GM18517 (cell line): ENCODE data around the gene KRTAP22-1.

Source experiments
- ATAC-seq: cut with Tn5 transposase; IDR thresholded peaks from one replicate; pipeline ENCODE4 v1.9.1; 2021; ENCODE audit warnings: mild to moderate bottlenecking, moderate library complexity; ENCODE audit not compliant: unreplicated experiment

KRTAP22-1 gene

GRCh38 chr21:30623362-30623761 lies 22.5 kb downstream of the KRTAP22-1 start:
- ATAC-seq: no peak

- ATAC-seq: no peak
Measured at GRCh38 chr21:30625449-30626165, 24.7 kb downstream of the KRTAP22-1 start.

GRCh38 chr21:30628109-30628508 lies 27.2 kb downstream of the KRTAP22-1 start:
- no peak for ATAC-seq

GRCh38 chr21:30629200-30629599 lies 28.3 kb downstream of the KRTAP22-1 start:
- ATAC-seq: no peak

GRCh38 chr21:30634906-30635305 lies 34.0 kb downstream of the KRTAP22-1 start, which contains the start of gene KRTAP20-2:
KRTAP20-2 (plus strand) TSS chr21:30635206; CDS start chr21:30635264, 58 bp downstream.
- no peak for ATAC-seq

GRCh38 chr21:30638686-30639085 lies 37.8 kb downstream of the KRTAP22-1 start:
- ATAC-seq: no peak

- no peak for ATAC-seq
Measured at GRCh38 chr21:30642564-30642963, 41.7 kb downstream of the KRTAP22-1 start, which contains the start of gene KRTAP20-3. KRTAP20-3 (plus strand) TSS chr21:30642864.

GRCh38 chr21:30646904-30647414 lies 46.1 kb downstream of the KRTAP22-1 start:
- no peak for ATAC-seq
